Activated CD4-positive, alpha-beta T cell treated with anti-CD3 and anti-CD28 coated beads for 48 hours (primary cell): ENCODE results near the gene PI16.
A peak's percentile ranks its signal among the peaks of the same experiment; 100 is the strongest.

ENCODE experiments used
- DNase-seq: peaks from one replicate; pipeline ENCODE4 v3.0.0-alpha.2; 2020

The PI16 gene, protein sequence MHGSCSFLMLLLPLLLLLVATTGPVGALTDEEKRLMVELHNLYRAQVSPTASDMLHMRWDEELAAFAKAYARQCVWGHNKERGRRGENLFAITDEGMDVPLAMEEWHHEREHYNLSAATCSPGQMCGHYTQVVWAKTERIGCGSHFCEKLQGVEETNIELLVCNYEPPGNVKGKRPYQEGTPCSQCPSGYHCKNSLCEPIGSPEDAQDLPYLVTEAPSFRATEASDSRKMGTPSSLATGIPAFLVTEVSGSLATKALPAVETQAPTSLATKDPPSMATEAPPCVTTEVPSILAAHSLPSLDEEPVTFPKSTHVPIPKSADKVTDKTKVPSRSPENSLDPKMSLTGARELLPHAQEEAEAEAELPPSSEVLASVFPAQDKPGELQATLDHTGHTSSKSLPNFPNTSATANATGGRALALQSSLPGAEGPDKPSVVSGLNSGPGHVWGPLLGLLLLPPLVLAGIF

DNA sequence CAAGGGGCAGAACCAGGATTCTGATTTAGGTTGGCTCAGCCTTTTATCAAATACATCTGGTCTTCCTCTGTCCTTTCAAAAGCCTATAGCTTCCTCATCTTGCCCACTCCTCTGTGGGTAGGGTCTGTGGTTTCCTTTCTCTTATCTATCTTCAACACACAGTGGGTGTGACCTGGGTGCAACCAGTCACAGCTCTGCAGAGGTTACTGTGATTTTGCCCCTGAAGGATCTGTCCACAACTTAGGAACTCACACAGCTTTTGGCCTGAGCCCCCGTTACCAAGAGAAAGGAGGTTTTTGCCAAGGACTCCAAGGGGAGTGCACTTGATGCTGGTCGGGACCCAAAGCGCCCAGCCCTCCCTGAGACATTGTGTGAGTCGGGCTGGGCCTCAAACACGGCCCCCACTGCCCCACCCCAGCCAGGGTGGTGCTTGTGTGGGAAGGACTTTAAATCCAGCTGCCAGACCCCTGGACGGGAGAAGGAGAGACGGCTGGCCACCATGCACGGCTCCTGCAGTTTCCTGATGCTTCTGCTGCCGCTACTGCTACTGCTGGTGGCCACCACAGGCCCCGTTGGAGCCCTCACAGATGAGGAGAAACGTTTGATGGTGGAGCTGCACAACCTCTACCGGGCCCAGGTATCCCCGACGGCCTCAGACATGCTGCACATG is at the start of gene PI16:
TSS of gene PI16 (plus strand) at position 477 of the 670 bp plus-strand sequence. CDS start at position 500, 23 bp downstream.
- no peak for DNase-seq

DNA sequence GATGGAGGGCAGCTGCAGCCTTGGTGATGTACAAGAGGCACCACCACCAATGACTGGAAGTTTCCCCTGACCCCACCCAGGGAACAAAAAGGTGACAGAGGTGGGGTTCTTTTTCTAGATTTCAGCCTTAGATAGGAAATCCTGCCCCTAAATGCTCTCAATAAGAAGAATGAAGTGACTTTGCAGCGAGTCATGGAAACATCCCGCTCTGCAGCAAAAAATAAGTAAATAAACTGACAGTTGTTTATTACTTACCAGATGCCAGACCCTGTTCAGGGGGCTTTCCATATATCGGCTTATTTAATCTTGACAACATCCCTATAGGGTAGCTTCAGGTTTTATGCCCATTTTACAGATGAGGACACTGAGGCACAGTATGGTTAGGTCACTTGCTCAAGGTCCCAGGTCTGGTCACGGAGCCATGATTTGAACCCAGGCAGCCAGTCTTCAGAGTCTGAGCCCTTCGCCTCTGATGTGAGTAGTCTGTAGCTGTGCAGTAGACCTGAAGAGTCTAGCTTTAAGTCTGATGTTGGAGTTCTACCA is 49.6 kb upstream of the PI16 start:
- no peak for DNase-seq

DNA sequence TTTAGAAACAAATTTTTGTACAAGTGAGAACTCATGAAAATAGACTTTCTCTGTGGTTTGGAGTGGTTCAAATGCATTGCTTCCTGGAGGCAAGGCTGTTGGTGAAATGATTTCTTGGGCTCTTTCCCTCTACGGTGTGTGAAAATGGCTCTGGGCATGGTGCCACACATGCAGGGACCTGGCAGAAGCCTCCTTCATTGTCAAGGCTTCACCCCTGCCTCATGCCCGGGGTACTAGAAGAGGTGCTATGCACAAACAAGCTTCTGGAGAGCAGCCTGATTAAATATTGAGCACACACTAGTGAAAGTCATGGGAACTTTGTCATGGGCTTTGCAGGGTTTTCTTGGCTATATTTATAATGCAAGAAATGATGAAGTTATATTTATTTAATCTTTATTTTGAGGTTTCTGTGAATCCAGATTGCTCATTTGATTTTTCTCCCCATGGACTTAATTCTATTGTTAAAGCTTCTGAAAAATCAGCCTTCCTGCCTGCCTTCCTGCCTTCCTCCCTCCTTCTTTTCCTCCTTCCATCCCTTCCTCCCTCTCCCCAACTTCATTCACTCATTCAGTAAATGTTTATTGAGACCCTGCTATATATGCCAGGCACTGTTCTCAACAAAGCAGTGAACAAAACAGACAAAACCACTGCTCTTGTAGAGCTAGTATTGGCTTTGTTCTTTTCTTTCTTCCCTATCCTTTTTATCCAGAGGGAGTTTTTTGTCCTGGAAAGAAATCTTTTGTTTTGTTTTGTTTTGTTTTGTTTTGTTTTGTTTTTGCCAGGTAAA is 47.8 kb upstream of the PI16 start:
- DNase-seq = no peak

DNA sequence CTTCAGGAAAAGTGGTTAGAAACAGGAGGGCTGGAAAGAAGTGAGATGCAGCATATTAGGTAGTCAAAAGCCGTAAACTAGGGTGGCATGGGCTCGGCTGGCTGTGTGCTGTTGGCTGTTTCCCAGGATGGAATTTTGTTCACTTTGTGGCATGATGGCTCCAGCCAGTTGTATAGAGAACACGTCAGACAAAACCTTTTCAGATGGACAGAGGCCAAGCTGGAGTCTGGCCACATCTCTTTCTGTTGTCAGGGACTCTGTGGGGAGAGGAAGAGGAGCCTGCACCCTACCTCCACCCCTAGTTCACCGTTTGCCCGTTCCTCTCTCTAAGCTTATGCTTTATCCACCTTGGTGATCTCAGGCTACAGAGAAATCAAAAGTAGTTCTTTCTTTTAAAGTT is 46.8 kb upstream of the PI16 start:
- no peak for DNase-seq

DNA sequence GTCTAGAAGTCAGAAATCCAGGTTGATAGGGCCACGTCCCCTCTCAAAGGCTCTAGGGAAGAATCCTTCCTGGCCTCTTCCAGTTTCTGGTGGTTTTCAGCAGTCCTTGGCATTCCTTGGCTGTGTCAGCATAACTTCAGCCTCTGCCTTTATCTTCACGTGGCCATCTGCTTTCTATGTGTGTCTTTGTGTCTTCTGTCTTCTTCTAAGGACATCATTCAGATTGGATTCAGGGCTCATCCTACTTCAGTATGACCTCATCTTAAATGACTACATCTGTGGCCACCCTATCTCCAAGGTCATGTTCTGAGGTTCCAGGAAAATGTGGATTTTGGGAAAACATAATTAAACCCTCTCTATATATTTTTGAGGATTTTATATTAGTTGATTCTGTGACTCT is 45.8 kb upstream of the PI16 start:
- no peak for DNase-seq

DNA sequence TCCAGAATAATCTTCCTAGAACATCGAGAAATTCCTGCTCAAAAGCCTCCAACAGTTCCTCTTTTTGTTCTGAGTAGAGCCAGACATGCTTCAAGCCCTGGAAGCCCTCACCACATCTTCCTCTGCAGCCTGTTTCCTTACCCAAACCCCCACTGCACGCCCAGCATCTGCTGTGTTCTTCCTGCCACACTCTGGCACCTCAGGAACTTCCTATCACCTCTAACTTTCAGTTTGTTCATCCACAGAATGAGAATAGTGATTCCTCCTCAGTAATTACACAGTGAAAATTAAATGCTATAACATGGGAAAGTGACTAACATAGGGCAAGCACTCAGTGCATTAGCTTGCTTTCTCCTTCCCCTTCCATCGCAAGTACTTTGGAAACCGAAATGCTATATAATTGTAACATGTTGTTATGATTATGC is 42.5 kb upstream of the PI16 start:
- peak; percentile 61 for DNase-seq

DNA sequence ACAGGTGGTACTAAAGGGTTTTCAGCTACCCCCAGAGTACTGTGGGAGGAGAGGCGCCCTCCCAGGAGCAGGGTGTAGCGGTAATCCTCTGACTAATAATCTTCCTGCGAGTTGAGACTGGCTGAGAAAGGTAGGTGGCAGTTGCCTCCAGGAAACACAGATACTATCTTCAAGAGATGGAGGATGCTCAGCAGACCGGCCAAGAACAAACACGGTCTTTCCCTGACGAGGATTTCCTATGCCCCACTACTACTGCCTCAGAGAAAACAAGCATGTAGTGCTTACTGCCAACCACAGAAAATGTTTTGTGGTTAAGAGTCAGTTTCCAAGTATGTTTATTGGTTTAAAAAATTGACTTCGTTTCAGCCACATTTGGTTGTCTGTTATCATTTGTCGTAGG is 42.0 kb upstream of the PI16 start:
- DNase-seq = peak; percentile 72

DNA sequence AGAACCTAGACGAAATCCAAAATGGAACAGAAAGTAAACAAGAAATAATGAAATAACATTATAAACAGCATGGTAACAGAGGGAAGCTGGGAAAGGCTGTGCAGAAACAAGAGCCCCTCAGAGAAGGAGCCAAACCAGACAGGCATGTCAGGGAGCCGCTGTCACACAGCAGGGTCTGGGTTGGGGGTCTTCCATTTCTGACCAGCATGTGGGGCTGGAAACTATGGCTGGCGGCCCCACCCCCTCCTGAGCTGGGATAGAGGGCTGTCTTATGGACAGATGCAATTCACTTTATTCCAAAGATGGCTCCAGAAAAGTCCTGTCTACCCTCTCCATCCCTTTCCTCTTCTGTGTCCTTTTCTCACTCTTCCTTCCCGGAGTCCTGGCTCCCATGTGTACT is 41.5 kb upstream of the PI16 start:
- DNase-seq = no peak

DNA sequence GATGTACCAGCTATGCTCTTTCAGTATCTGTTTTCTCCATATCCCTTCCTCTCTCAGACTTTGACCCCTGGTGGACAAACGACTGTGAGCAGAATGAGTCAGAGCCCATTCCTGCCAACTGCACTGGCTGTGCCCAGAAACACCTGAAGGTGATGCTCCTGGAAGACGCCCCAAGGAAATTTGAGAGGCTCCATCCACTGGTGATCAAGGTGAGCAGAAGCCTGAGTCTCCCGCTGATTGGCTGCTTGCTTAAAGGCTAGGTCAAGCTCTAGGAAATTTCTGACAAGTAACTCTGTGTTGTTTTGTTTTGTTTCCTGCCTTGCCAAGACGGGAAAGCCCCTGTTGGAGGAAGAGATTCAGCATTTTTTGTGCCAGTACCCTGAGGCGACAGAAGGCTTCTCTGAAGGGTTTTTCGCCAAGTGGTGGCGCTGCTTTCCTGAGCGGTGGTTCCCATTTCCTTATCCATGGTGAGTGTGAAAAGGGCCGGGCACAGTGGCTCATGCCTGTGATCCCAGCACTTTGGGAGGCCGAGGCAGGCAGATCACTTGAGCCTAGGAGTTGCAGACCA is 40.2 kb upstream of the PI16 start:
- DNase-seq = peak; percentile 13

DNA sequence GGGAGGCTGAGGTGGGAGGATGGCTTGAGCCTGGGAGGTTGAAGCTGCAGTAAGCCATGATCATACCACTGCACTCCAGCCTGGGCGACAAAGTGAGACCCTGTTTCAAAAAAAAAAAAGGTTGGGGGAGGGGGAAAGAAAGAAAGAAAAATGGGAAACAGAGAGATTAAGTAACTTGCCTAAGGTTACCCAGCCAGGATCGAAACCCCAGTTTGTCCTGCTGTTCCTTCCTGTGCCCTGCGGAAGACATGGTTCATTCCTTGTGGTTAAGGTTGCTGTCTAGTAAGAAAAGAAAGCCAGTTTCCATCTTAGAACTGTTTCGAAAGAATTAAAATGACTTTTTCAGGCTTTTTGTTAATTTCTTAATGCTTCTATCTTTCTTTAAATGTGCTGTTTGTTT is 38.9 kb upstream of the PI16 start:
- DNase-seq = no peak

DNA sequence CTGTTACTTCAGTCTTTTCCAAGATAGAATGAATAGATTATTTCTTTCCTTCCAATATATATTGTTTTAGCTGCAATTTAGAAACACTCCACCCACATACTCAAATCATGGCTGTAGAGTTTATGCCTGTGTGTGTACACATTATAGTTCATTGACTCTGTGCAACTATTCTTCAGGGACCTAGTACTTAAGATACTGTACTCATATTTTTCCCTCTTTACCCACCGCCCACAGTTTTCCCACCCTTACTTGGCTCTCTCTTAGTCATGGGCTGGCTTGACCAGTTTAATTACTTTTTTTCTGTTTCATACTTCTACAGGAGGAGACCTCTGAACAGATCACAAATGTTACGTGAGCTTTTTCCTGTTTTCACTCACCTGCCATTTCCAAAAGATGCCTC is 38.4 kb upstream of the PI16 start:
- DNase-seq = no peak

DNA sequence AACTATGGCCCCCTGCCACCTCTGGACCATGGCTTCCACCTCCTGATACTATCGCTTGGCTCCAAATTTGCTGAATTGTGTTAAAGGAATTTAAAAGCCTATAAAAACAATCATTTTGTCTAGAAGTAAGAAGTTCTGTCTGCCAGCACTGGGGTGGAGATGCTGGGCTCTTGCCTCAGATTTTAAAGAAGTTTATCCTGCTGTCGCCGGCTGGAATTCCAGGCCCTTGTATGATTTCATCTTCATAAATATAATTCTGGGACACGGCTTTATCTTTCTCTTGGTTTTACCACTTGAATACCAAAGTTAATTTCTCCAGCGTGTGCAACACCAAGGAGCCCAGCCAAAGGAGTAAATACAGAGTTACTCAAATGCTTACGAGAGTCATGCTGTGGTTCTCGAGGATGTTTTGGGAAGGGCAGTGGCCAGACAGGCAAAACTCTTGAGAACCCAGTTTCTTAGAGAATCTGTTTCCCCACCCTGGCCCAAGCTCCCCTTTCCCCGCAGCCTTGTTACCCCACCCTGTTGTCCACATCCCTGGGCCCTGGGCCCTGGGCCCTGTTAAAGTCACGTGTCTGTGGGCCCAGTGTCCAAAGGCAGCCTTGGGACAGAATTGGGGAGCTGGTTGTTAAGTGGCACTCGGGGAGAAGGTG is 36.9 kb upstream of the PI16 start:
- DNase-seq = no peak

DNA sequence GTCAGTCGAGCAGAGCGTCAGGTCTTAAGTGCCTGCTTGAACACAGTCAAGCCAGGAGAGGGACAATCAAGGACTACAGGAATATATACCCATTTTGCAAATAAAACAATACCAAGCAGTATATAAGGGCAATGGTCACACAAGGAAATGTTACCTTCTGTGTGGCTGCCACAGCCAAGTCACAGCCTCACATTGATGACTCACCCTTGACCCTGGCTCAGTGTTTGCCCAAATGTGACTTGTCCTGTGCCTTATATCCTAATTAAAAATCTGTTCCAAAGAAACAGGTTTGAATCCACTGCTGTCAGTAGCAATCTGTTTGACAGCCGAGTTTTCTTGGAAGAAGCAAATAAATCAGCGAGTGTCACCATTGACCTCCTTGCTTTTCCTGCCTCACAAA is 34.5 kb upstream of the PI16 start:
- no peak for DNase-seq

DNA sequence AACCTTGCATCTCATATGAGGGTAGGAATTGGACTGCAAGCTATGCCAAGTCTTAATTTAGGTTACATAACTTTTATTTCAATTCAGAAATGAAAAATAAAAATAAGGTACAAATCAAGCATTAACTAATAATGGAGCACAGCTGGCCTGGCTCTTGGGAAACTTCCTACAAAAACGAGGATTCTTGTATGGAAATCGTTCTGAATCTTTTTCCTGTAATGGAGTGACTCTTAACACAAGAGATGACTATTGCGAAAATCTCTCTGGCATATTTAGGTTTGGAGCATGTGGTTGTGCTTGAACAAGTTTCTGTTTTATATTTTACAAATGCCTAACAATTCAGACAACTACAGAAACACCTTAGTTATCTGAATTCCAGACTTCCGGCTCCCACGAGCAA is 34.0 kb upstream of the PI16 start:
- DNase-seq = no peak

DNA sequence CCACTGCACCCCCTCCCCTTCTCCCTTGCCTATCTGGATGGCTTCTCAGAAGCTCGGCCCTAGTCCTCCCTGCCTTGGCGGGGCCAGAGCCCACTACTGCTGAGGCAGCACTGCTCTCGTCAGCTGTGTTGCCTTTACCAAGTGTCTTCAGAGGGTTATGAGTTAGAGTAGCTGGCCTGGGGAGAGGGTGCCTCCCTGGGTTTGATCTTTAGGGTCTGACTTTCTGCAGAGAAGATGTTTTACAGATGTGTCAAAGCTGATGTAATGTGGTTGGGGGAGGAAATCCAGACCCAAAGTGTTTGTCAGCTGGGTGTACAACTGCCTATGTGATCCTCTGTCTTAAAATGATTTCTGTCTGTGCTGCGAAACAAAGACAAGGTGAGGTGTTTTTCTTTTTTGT is 30.4 kb upstream of the PI16 start:
- DNase-seq = no peak

DNA sequence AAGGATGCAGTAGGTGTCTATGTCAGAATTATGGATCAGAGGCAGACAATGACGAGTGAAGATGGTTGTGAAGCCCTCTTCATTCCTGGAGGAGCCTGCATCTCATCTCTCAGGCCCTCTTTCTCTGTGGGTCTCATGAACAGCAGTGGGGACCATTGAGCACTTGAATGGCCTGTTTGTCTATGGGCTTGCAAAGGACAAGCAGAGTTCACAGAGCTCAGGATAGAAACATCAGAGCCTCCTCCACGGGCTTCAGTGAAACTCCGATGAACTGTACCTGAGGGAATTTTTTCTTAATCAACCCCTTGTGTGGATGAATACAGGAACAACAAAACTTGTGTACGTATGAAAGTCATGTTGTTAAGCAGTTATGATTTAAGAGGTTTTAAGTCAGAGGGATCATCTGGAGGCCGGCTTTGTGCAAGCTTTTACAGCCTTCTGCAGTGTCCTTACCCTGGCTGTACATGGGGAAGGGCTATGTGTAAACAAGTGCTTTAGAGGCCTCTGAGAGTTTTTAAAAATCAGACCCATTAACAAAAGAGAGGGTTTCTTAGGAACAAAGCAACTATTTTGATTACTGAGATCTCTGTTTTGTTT is 29.7 kb upstream of the PI16 start:
- no peak for DNase-seq

DNA sequence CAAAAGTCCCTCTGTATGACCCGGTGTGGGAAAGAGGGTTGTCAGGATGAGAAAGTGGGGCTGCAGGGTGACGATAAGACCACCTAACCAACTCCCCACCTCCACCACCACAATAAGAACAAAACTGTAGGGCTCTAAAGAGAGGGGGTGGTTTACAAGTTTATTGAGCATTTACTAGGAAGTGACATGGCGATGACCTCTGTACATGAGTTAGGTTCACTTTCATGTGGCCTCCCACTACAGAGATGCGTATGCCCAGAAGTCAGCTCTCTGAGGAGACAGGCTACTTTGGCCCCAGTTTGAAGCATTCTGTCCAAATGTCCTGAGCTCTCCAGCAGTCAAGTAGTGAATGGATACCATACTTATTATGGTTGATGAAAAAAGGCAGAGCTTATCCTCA is 28.7 kb upstream of the PI16 start:
- DNase-seq = no peak

DNA sequence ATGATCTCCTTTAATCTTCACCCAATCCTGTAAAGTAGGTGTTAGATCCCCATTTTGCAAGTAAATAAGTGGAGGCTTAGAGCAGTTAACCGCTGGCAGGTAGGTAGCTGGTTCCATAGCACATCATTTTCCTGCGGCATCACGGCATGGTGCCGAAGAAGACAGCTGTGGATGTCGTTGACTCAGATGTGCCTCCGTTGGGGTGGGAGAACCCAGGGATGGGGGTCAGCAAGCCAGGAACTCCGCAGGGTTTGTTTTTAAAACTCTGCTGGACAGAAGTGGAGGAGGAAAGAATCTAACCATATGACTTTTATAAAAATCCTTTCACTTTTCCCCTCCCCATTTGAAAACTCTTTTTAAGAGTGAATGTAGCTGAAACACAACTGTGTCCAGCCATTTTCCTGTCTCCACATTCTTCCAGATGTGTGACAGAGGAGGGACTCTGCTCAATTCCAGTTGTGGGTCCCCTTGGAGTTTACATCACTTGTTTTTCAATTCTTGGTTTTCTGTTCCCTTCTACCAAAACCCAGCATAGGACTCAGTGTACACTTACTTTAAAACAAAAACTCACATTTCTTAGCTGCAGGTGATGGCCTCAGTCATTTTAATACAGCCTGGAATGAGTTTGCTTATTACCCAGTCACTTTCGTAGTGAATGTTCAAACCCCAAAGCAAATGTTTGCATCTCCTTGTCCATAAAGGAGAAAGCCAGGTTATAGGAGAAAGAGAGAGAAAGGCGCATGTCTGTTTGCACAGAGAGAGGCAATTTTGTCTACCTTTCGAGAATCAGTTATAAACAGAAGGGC is 27.6 kb upstream of the PI16 start:
- no peak for DNase-seq

DNA sequence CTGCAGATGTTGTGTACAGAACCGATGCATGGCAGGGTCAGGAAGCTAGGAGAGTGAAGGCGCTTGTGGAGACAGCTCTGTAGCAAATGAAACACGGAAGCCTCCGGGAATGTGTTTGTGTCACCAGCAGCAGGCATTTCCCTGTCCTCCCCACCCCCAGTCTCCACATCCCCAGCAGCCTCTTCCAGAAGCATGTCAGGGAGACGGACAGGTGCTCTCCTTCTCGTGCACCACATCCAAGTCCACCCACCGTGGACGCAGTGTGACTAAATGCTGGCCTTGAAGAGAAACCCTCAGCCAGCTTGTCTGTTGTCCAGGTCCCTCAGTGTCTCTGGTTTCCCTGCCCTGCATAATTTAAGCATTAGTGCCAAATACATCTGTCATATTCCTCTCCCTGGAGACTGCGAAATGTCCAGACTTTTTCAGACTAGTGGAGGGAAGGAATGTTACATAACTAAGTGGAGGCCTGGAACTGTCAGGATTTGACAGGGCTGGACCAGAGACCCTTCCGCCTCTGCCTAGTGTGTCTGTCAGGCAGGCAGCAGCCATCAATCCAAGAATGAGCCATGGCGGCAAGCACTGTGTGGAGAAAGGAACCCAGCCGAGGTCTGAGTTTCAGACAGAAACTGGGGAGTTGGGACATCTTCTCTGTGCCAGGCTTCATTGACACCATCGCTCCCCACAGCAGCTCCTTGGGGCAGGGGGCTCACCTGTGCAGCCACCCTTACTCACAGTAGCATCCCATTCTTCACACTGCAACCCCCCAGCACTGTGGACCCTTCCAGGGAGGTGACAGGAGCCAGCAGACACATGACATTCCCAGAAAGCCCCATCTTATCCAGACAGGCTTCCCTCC is 26.6 kb upstream of the PI16 start:
- no peak for DNase-seq

DNA sequence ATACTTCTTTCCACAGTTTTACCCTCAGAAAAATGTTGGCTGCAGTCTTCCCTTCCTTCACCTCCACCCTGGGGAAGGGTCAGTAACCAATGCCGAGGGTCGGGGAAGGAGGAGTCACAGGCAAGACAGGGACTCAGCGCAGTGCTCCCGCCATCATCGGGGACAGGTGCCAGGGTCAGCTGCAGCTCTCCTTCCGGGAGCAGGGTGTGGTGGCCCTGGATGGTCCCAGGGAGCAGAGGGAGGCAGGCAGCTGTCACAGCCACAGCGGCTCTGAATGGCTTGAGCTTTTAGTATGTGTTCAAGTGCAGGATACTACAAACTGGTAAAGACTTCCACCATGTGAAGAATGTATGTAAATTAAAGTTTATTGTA is 26.0 kb upstream of the PI16 start:
- DNase-seq = no peak
